SH-SY5Y (cell line): ENCODE results near the gene CLSTN2.

ENCODE experiments used
- GATA2 ChIP-seq: IDR thresholded peaks from 2 replicates; pipeline ENCODE4 v1.6.1; 2011; ENCODE audit warnings: mild to moderate bottlenecking, low read depth, low read length
- GATA3 ChIP-seq: IDR thresholded peaks from 2 replicates; pipeline ENCODE4 v1.6.1; 2011; ENCODE audit warnings: low read depth, mild to moderate bottlenecking, low read length, moderate library complexity

DNA sequence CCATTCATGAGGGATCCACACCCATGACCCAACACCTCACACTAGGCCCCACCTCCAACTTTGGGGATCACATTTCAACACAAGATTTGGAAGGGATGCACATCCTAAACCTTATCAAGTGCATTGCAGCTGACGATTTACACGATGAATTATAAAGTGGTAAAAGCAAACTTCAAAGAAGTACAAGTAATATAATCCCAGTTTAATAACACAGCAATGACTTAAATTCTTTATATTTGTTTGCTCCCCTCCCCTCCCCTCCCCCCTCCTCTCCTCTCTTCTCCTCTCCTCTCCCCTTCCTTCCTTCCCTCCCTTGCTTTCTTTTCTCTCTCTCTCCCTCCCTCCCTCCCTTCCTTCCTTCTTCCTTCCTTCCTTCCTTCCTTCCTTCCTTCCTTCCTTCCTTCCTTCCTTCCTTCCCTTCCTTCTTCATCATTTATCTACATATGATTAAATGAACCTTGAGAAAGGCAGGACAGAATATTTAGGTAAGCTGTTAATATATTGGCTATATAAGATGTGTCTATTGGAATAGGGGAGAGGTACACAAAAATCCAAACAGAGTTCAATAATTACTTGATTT is 46.3 kb upstream of the CLSTN2 start:
- TF ChIP-seq GATA2, result no peak
- TF ChIP-seq GATA3, result no peak
